Loucy (cell line): ENCODE measurements around the gene CADM2.

Source experiments
- CTCF ChIP-seq: fragments of 200-600 bp; sonication (generic); conservative IDR thresholded peaks from 2 replicates; pipeline ENCODE4 v1.5.1; 2014; ENCODE audit warnings: mild to moderate bottlenecking, antibody characterized with exemption, low read length
- EZH2phosphoT487 ChIP-seq: fragments of 200-600 bp; IDR thresholded peaks from 2 replicates; pipeline ENCODE4 v1.6.1; 2018; ENCODE audit warnings: antibody characterized with exemption, mild to moderate bottlenecking, moderate library complexity, borderline replicate concordance

- no peak for TF ChIP-seq CTCF
- no peak for TF ChIP-seq EZH2phosphoT487
Measured at GRCh38 chr3:85321892-85322291, 363.1 kb downstream of the CADM2 start.
